IMR-90 (cell line): ENCODE results near the gene STPG4. TPM values are rescaled to one million over a fixed set of nuclear protein-coding genes. Genes with fewer than 3 reads are reported as not detected.

Experiments
- ATAC-seq: fragments of 200-7000 bp; cut with Tn5 transposase; 2 replicates; pipeline ENCODE4 v1.9.1; 2020; ENCODE audit warnings: low read depth, mild to moderate bottlenecking, moderate library complexity
- BruUV-seq: library from RNA; stranded (reverse); fragments of 400-500 nt; replicated peaks from 2 replicates; lab custom pipeline; 2021; lab: Mats Ljungman, UMichigan
- CTCF ChIA-PET: fragments of 300-600 bp; formaldehyde crosslinking; extraction: SDS; loops from one replicate; lab custom pipeline; 2021; ENCODE audit warnings: antibody characterized with exemption; lab: Yijun Ruan, JAX
- POLR2A ChIA-PET: fragments of 300-600 bp; sonication (Branson Sonifier 250); formaldehyde crosslinking; loops from one replicate; lab custom pipeline; 2022; ENCODE audit warnings: antibody characterized with exemption; ENCODE audit not compliant: unreplicated experiment; lab: Charles Lee
- DNase-seq: peaks from one replicate; pipeline ENCODE4 v3.0.0; 2013
- H2AFZ ChIP-seq: replicated peaks from 2 replicates; pipeline ENCODE3; 2013; ENCODE audit warnings: low read length, mild to moderate bottlenecking; ENCODE audit not compliant: poor library complexity
- H2AK5ac ChIP-seq: 2 replicates; pipeline ENCODE4 v1.6.1; 2013; ENCODE audit warnings: low read depth, low read length, inconsistent platforms
- H2AK9ac ChIP-seq: replicated peaks from 2 replicates; pipeline ENCODE3; 2013; ENCODE audit warnings: mild to moderate bottlenecking, low read depth, low read length, moderate library complexity; ENCODE audit not compliant: poor library complexity
- H2BK120ac ChIP-seq: 2 replicates; pipeline ENCODE4 v1.6.1; 2013; ENCODE audit warnings: low read depth, low read length, inconsistent platforms
- H2BK15ac ChIP-seq: 3 replicates; pipeline ENCODE4 v1.6.1; 2013; ENCODE audit warnings: low read depth, low read length, inconsistent platforms
- H2BK20ac ChIP-seq: 2 replicates; pipeline ENCODE4 v1.6.1; 2013; ENCODE audit warnings: low read depth, mild to moderate bottlenecking, inconsistent platforms, low read length, moderate library complexity
- H2BK5ac ChIP-seq: 2 replicates; pipeline ENCODE4 v1.6.1; 2013; ENCODE audit warnings: mild to moderate bottlenecking, low read depth, low read length, inconsistent platforms; ENCODE audit not compliant: poor library complexity, severe bottlenecking
- H3K14ac ChIP-seq: replicated peaks from 2 replicates; pipeline ENCODE4 v1.6.1; 2013; ENCODE audit warnings: low read depth, low read length, inconsistent platforms
- H3K18ac ChIP-seq: 2 replicates; pipeline ENCODE4 v1.6.1; 2013; ENCODE audit warnings: low read depth, low read length, control low read depth
- H3K23ac ChIP-seq: 2 replicates; pipeline ENCODE4 v1.6.1; 2013; ENCODE audit warnings: low read depth, low read length, inconsistent platforms
- H3K27ac ChIP-seq: 2 replicates; pipeline ENCODE4 v1.5.1; 2013; ENCODE audit warnings: mild to moderate bottlenecking, control low read depth, low read length; ENCODE audit not compliant: insufficient read depth
- H3K27me3 ChIP-seq: 2 replicates; pipeline ENCODE4 v1.6.1; 2013; ENCODE audit warnings: low read length; ENCODE audit not compliant: control insufficient read depth, insufficient read depth
- H3K36me3 ChIP-seq: 2 replicates; pipeline ENCODE4 v1.6.1; 2013; ENCODE audit warnings: low read length, mixed read lengths; ENCODE audit not compliant: control insufficient read depth, insufficient read depth
- H3K4ac ChIP-seq: 2 replicates; pipeline ENCODE4 v1.6.1; 2013; ENCODE audit warnings: low read depth, low read length, inconsistent platforms
- H3K4me1 ChIP-seq: 2 replicates; pipeline ENCODE4 v1.6.1; 2013; ENCODE audit warnings: low read length, mixed read lengths; ENCODE audit not compliant: control insufficient read depth, insufficient read depth
- H3K4me2 ChIP-seq: 2 replicates; pipeline ENCODE4 v1.6.1; 2013; ENCODE audit warnings: low read depth, mild to moderate bottlenecking, control low read depth, low read length, moderate library complexity
- H3K4me3 ChIP-seq: 2 replicates; pipeline ENCODE4 v1.5.1; 2013; ENCODE audit warnings: low read depth, mild to moderate bottlenecking, control low read depth, low read length, moderate library complexity; ENCODE audit not compliant: insufficient read depth
- H3K56ac ChIP-seq: 2 replicates; pipeline ENCODE4 v1.6.1; 2013; ENCODE audit warnings: low read length, inconsistent platforms; ENCODE audit not compliant: insufficient read depth; ENCODE audit errors: extremely low read depth
- H3K79me1 ChIP-seq, 2 experiments: 2 replicates each; pipeline ENCODE4 v1.6.1; 2013; ENCODE audit warnings: low read length in 2 of 2, inconsistent platforms in 1 of 2, low read depth in 1 of 2
- H3K9ac ChIP-seq: 2 replicates; pipeline ENCODE4 v1.6.1; 2013; ENCODE audit warnings: low read depth, low read length, control low read depth
- H3K9me1 ChIP-seq: 2 replicates; pipeline ENCODE4 v1.6.1; 2013; ENCODE audit warnings: low read length, inconsistent platforms; ENCODE audit not compliant: insufficient read depth
- H3K9me3 ChIP-seq: 2 replicates; pipeline ENCODE4 v1.6.1; 2013; ENCODE audit warnings: low read length; ENCODE audit not compliant: control insufficient read depth, insufficient read depth
- H4K20me1 ChIP-seq: 2 replicates; pipeline ENCODE4 v1.6.1; 2013; ENCODE audit warnings: low read length, inconsistent platforms; ENCODE audit not compliant: insufficient read depth
- H4K5ac ChIP-seq: 2 replicates; pipeline ENCODE4 v1.6.1; 2013; ENCODE audit warnings: mild to moderate bottlenecking, low read depth, low read length, control low read depth
- H4K8ac ChIP-seq, 2 experiments: 2 replicates each; pipeline ENCODE4 v1.6.1; 2013; ENCODE audit warnings: low read depth in 2 of 2, low read length in 2 of 2, control low read depth in 1 of 2, inconsistent platforms in 1 of 2
- H4K91ac ChIP-seq: 2 replicates; pipeline ENCODE4 v1.6.1; 2013; ENCODE audit warnings: low read depth, low read length, inconsistent platforms; ENCODE audit not compliant: insufficient read depth
- CEBPB ChIP-seq: IDR thresholded peaks from 2 replicates; pipeline ENCODE4 v1.6.1; 2012; ENCODE audit warnings: low read depth, low read length, improper control_type of control experiment
- CHD1 ChIP-seq: IDR thresholded peaks from 2 replicates; pipeline ENCODE4 v1.6.1; 2012; ENCODE audit warnings: low read depth, low read length, improper control_type of control experiment
- FOS ChIP-seq: fragments of 150-350 bp; IDR thresholded peaks from 2 replicates; pipeline ENCODE4 v1.6.1; 2016; ENCODE audit warnings: low read depth, low read length
- MAFK ChIP-seq: IDR thresholded peaks from 2 replicates; pipeline ENCODE4 v1.6.1; 2012; ENCODE audit warnings: low read depth, low read length, improper control_type of control experiment
- MAZ ChIP-seq: IDR thresholded peaks from 2 replicates; pipeline ENCODE4 v1.6.1; 2012; ENCODE audit warnings: low read depth, mild to moderate bottlenecking, low read length, improper control_type of control experiment, moderate library complexity, borderline replicate concordance
- MXI1 ChIP-seq: IDR thresholded peaks from 2 replicates; pipeline ENCODE4 v1.6.1; 2012; ENCODE audit warnings: low read depth, mild to moderate bottlenecking, low read length, moderate library complexity, borderline replicate concordance
- NFE2L2 ChIP-seq: fragments of 150-350 bp; IDR thresholded peaks from 2 replicates; pipeline ENCODE4 v1.6.1; 2016; ENCODE audit warnings: low read depth, mild to moderate bottlenecking, low read length
- POLR2A ChIP-seq: IDR thresholded peaks from 2 replicates; pipeline ENCODE4 v1.6.1; 2012; ENCODE audit warnings: mild to moderate bottlenecking, low read depth, low read length
- RAD21 ChIP-seq: IDR thresholded peaks from 2 replicates; pipeline ENCODE4 v1.6.1; 2012; ENCODE audit warnings: low read length, improper control_type of control experiment
- RCOR1 ChIP-seq: IDR thresholded peaks from 2 replicates; pipeline ENCODE4 v1.6.1; 2012; ENCODE audit warnings: mild to moderate bottlenecking, low read length, improper control_type of control experiment; ENCODE audit not compliant: insufficient replicate concordance
- RFX5 ChIP-seq: IDR thresholded peaks from 2 replicates; pipeline ENCODE4 v1.8.0; 2012; ENCODE audit warnings: low read depth, mild to moderate bottlenecking, low read length, moderate library complexity
- WGBS, 2 experiments: methylation state at CpG; one replicate each; pipeline versions ENCODE4 v1.1.5 to v1.1.7; 2013; ENCODE audit warnings: missing lambda C conversion rate in 2 of 2; ENCODE audit not compliant: insufficient read length in 1 of 2; ENCODE audit errors: extremely low coverage in 2 of 2; 5-methylcytosine and 5-hydroxymethylcytosine counted together
- dilution Hi-C: fragments of 300-500 bp; cut with HindIII; formaldehyde crosslinking; loops from one replicate; pipeline ENCODE4 v1.14.3; 2018; ENCODE audit warnings: low sequenced_read_pairs; ENCODE audit not compliant: unreplicated experiment
- in situ Hi-C: fragments of 300-500 bp; cut with MboI; formaldehyde crosslinking; loops from 3 replicates; pipeline ENCODE4 v1.14.3; 2019; ENCODE audit warnings: low sequenced_read_pairs, inconsistent platforms, mixed read lengths
- intact Hi-C: fragments of 100-400 bp; cut with micrococcal nuclease; formaldehyde crosslinking; loops from 2 replicates; pipeline ENCODE4 v1.10.0; 2022
- polyA plus RNA-seq, 3 experiments: library from polyadenylated mRNA; depleted of rRNA; stranded (reverse); fragments of >200 nt; gene quantifications; 2 replicates each; pipeline ENCODE4 v1.2.3, GENCODE V29; 2012; ENCODE audit warnings: low replicate concordance in 1 of 3
- total RNA-seq: library from RNA; depleted of rRNA; stranded (reverse); fragments of >200 nt; gene quantifications from 2 replicates; pipeline ENCODE4 v1.2.3, GENCODE V29; 2012
- TF ChIP-seq, protein P1 (sequence below): fragments of 150-350 bp; IDR thresholded peaks from 2 replicates; pipeline ENCODE4 v1.6.1; 2016; ENCODE audit warnings: low read depth, mild to moderate bottlenecking, low read length, moderate library complexity, borderline replicate concordance
- TF ChIP-seq, protein P2 (sequence below): conservative IDR thresholded peaks from 2 replicates; pipeline ENCODE4 v1.5.1; 2012; ENCODE audit warnings: mild to moderate bottlenecking, low read depth, low read length, improper control_type of control experiment

The STPG4 gene
- total and polyA plus RNA-seq, 2 of the 4 experiments (the other 2 are of a cell fraction): 0.12 to 0.18 TPM

- Histone ChIP-seq H3K27me3 (no peaks in the 10 kb centered on the region), H3K27ac (no peak overlapping the region), H3K4ac (no peak overlapping the region), H4K8ac (no peak overlapping the region), H4K91ac (no peak overlapping the region), H3K4me2 (no peak overlapping the region), H4K20me1 (no peaks in the 10 kb centered on the region), H3K23ac (no peak overlapping the region), H3K4me3 (no peak overlapping the region), H3K18ac (no peak overlapping the region), H3K9me1 (peaks cover under 1% of the 10 kb centered on the region; the same call in 1 of the 2 replicates), H3K9me3 (no peaks in the 10 kb centered on the region), H3K56ac (no peak overlapping the region), H2AK5ac (no peak overlapping the region), H2AK9ac (no peak overlapping the region), H3K4me1 (peaks cover 5% of the 10 kb centered on the region), H3K14ac (no peak overlapping the region), H4K5ac (no peak overlapping the region), H3K9ac (no peak overlapping the region), H3K36me3 (no peaks in the 10 kb centered on the region), H2BK15ac (no peak overlapping the region), H2BK20ac (no peak overlapping the region), H2BK5ac (no peak overlapping the region), H3K79me1 (no peaks in the 10 kb centered on the region), H2BK120ac (no peak overlapping the region), H2AFZ (no peak overlapping the region)
- dilution Hi-C loops (no loop called here), intact Hi-C loops (no loop called here), in situ Hi-C loops (no loop called here)
- WGBS, 2 experiments: 94% methylated on average over 2 of the region's 4 CpGs; no CpG with 5 or more reads in 1 of the 2 experiments
- no peak for DNase-seq
- CTCF ChIA-PET: no interaction called here
- ATAC-seq: no peak
- POLR2A ChIA-PET: no interaction called here
- TF ChIP-seq RCOR1 (no peak), RAD21 (no peak), NFE2L2 (no peak), RFX5 (no peak), MAFK (no peak), FOS (no peak), MAZ (no peak), CEBPB (no peak), CHD1 (no peak), POLR2A (no peak), MXI1 (no peak)
- TF ChIP-seq, protein P1, sequence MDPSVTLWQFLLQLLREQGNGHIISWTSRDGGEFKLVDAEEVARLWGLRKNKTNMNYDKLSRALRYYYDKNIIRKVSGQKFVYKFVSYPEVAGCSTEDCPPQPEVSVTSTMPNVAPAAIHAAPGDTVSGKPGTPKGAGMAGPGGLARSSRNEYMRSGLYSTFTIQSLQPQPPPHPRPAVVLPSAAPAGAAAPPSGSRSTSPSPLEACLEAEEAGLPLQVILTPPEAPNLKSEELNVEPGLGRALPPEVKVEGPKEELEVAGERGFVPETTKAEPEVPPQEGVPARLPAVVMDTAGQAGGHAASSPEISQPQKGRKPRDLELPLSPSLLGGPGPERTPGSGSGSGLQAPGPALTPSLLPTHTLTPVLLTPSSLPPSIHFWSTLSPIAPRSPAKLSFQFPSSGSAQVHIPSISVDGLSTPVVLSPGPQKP: no peak
- TF ChIP-seq, protein P2, sequence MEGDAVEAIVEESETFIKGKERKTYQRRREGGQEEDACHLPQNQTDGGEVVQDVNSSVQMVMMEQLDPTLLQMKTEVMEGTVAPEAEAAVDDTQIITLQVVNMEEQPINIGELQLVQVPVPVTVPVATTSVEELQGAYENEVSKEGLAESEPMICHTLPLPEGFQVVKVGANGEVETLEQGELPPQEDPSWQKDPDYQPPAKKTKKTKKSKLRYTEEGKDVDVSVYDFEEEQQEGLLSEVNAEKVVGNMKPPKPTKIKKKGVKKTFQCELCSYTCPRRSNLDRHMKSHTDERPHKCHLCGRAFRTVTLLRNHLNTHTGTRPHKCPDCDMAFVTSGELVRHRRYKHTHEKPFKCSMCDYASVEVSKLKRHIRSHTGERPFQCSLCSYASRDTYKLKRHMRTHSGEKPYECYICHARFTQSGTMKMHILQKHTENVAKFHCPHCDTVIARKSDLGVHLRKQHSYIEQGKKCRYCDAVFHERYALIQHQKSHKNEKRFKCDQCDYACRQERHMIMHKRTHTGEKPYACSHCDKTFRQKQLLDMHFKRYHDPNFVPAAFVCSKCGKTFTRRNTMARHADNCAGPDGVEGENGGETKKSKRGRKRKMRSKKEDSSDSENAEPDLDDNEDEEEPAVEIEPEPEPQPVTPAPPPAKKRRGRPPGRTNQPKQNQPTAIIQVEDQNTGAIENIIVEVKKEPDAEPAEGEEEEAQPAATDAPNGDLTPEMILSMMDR: no peak
- no TSS peak for BruUV-seq
Measured at GRCh38 chr2:47098953-47099352, 56.2 kb downstream of the STPG4 start.
